IPS-NIHi7 (cell line): ENCODE data around the gene EPO.
A peak's percentile ranks its signal among the peaks of the same experiment; 100 is the strongest.
"Not testable (repeated sequence)": the region's sequence is repeated elsewhere in the genome, so short reads cannot be mapped to it uniquely, and the experiment has no call there.

Source experiments
- DNase-seq: peaks from one replicate; pipeline ENCODE4 v3.0.0; 2012; ENCODE audit warnings: mixed read lengths; ENCODE audit errors: extremely low spot score

The EPO gene

GRCh38 chr7:100736671-100737070 is 16.4 kb downstream of the EPO start:
- no peak for DNase-seq

- DNase-seq, result no peak
These were observed 19.7 kb downstream of the EPO start for GRCh38 chr7:100739934-100740333.

GRCh38 chr7:100744605-100745004 is 24.3 kb downstream of the EPO start:
- DNase-seq, result no peak

- DNase-seq, result peak; percentile 66
These were observed 24.9 kb downstream of the EPO start for GRCh38 chr7:100745184-100745583.

- no peak for DNase-seq
These were observed 32.7 kb downstream of the EPO start for GRCh38 chr7:100752994-100753393.

- DNase-seq, result no peak
These were observed 33.5 kb downstream of the EPO start for GRCh38 chr7:100753750-100754149.

- DNase-seq, result no peak
These were observed 39.3 kb downstream of the EPO start for GRCh38 chr7:100759357-100760171.

GRCh38 chr7:100762841-100763240 is 42.6 kb downstream of the EPO start:
- not testable (repeated sequence) for DNase-seq

GRCh38 chr7:100763556-100764140 is 43.4 kb downstream of the EPO start:
- DNase-seq, result no peak

GRCh38 chr7:100764841-100765240 is 44.6 kb downstream of the EPO start:
- DNase-seq, result no peak

- DNase-seq, result no peak
These were observed 45.0 kb downstream of the EPO start for GRCh38 chr7:100765250-100765649.

GRCh38 chr7:100768784-100769183 is 48.5 kb downstream of the EPO start:
- no peak for DNase-seq
